Epithelial cell of esophagus (primary cell): ENCODE data around the gene SLC9A5.

Source experiments
- DNase-seq: peaks from one replicate; pipeline ENCODE4 v3.0.0; 2010; ENCODE audit warnings: low read depth
- H3K4me3 ChIP-seq: 2 replicates; pipeline ENCODE4 v1.5.1; 2011; ENCODE audit warnings: mild to moderate bottlenecking, low read length, control low read depth
- CTCF ChIP-seq: IDR thresholded peaks from 2 replicates; pipeline ENCODE4 v1.5.1; 2011; ENCODE audit warnings: low read depth, mild to moderate bottlenecking, low read length, control low read depth, inconsistent platforms; ENCODE audit not compliant: insufficient read depth; ENCODE audit errors: missing control alignments

The SLC9A5 gene

GRCh38 chr16:67241008-67241900 lies 7.5 kb upstream of the SLC9A5 start:
- DNase-seq: peak; percentile 80
- TF ChIP-seq CTCF: no peak
- H3K4me3 ChIP-seq: no peak overlapping the region

- no peak for TF ChIP-seq CTCF
- no peak overlapping the region for H3K4me3 ChIP-seq
- DNase-seq: no peak
Measured at GRCh38 chr16:67242138-67242730, 6.5 kb upstream of the SLC9A5 start.

GRCh38 chr16:67243481-67243880 lies 5.3 kb upstream of the SLC9A5 start:
- no peak for TF ChIP-seq CTCF
- DNase-seq: no peak
- no peak overlapping the region for H3K4me3 ChIP-seq

GRCh38 chr16:67244387-67245185 lies 4.2 kb upstream of the SLC9A5 start:
- no peak for TF ChIP-seq CTCF
- peak; percentile 91 for DNase-seq
- no peak overlapping the region for H3K4me3 ChIP-seq

GRCh38 chr16:67245186-67245585 lies 3.6 kb upstream of the SLC9A5 start:
- TF ChIP-seq CTCF: no peak

GRCh38 chr16:67245674-67246080 lies 3.1 kb upstream of the SLC9A5 start:
- peak overlapping the region; percentile 68 for H3K4me3 ChIP-seq
- peak; percentile 41 for DNase-seq
- no peak for TF ChIP-seq CTCF

More at GRCh38 chr16:67245186-67245585, 3.6 kb upstream of the SLC9A5 start:
- no peak overlapping the region for H3K4me3 ChIP-seq
- DNase-seq: no peak
